AG09319 (cell line): Measurements from ENCODE around the gene OBI1.

Experiments
- DNase-seq: peaks from one replicate; pipeline ENCODE4 v3.0.0-alpha.2; 2010; ENCODE audit warnings: low read depth; ENCODE audit errors: extremely low read depth
- TF ChIP-seq, protein P1 (sequence below): IDR thresholded peaks from 2 replicates; pipeline ENCODE4 v1.5.1; 2011; ENCODE audit warnings: low read depth, mild to moderate bottlenecking, inconsistent platforms, low read length, moderate library complexity

Gene OBI1

GRCh38 chr13:78593129-78593528 is 65.8 kb downstream of the OBI1 start:
- DNase-seq = no peak
- TF ChIP-seq, protein P1, sequence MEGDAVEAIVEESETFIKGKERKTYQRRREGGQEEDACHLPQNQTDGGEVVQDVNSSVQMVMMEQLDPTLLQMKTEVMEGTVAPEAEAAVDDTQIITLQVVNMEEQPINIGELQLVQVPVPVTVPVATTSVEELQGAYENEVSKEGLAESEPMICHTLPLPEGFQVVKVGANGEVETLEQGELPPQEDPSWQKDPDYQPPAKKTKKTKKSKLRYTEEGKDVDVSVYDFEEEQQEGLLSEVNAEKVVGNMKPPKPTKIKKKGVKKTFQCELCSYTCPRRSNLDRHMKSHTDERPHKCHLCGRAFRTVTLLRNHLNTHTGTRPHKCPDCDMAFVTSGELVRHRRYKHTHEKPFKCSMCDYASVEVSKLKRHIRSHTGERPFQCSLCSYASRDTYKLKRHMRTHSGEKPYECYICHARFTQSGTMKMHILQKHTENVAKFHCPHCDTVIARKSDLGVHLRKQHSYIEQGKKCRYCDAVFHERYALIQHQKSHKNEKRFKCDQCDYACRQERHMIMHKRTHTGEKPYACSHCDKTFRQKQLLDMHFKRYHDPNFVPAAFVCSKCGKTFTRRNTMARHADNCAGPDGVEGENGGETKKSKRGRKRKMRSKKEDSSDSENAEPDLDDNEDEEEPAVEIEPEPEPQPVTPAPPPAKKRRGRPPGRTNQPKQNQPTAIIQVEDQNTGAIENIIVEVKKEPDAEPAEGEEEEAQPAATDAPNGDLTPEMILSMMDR = no peak

DNA sequence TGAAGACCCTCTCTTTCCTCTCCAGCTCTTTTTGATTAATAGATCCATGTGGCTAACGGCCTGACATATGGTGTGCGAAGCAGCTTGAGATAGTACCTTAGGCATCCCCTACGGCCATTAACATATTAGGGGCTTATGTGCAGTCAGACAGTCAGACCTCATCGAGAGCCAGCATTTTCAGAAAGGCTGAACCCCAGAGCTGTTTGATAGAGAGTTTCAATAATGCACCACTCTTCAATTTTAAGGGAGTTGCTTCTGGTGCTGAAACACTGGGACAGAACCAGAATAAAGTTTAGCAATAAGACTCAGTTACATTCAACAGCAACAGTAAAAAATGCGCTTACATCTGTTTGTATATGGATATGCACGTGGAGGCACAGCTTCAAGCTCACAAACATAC is 66.4 kb downstream of the OBI1 start:
- DNase-seq = no peak
- TF ChIP-seq, protein P1 = no peak

DNA sequence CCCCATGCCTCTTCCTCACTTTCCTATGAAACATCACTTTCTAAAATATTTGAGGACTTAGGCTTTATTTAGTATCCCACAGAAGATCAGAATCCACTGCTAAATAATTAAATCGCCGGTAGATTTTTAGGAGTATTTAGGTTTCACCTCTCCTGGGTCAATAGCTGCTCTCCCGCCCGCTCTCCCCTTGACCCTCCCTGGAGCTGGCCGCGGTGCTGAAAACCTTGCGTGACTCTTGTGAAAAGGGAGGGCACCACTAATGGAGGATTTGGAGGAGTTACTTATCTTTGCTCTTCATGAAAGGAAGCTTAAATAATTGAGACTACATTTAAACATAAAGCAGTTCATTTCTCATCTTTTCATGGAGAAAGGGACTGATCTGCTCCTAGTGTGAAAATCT is 69.7 kb downstream of the OBI1 start:
- TF ChIP-seq, protein P1 = no peak
- DNase-seq = no peak

DNA sequence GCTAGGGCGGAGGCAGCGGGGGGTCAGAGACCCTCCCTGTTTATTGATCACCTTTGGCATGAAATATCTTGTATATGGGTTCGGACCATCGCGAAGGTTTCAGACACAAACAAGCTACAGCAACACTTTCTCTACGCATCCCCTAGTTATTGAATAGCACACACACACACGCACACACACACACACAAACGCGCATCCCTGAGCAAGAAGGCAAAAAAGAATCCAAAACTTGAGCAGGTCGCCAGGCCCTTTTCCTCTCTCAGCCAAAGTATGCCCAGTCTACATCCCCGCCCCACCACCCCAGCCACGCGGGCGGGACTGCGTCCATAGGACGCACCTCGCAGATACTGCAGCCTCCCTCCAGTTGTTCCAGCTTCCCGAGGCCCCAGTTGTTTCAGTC is 71.6 kb downstream of the OBI1 start:
- DNase-seq = no peak
- TF ChIP-seq, protein P1 = no peak

DNA sequence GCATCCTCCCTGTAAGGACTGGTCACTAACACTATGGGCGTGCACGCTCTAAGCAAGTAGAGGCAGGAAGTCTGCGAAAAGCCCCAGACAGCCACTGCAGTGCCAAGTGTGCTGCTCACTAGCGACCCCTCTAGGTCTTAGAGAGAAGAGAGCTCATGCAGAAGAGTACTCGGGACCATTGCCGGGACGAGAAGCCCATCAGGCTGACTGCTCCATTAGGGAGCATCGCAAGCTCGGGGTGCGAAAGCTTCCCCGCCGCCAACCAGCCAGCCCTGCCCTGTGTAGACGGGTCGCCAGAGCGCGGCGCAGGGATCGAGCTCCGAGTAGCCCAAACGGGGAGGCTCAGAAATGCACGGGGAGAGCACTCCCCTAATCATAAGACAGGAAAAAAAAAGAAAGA is 72.2 kb downstream of the OBI1 start:
- no peak for DNase-seq
- TF ChIP-seq, protein P1 = no peak; the same call in none of the 2 replicates

DNA sequence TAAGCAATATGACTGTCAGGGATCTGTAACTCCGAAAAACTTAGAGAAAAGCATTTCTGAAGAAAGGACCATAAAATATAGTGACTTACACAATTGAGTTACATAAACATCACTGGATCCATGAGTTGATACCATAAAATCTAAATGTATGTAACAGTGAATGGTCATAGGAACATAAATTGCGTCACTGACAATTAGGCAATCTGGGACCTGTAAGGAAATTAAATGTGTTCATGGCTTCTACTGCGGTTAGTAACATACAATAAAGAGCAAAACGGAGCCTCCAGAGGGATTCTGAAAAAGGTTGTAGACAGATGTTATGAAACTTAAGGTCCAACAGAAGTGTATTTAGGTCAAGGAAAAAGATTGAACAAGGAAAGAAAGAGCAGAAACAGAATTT is 82.7 kb downstream of the OBI1 start:
- DNase-seq = no peak
- TF ChIP-seq, protein P1 = no peak

DNA sequence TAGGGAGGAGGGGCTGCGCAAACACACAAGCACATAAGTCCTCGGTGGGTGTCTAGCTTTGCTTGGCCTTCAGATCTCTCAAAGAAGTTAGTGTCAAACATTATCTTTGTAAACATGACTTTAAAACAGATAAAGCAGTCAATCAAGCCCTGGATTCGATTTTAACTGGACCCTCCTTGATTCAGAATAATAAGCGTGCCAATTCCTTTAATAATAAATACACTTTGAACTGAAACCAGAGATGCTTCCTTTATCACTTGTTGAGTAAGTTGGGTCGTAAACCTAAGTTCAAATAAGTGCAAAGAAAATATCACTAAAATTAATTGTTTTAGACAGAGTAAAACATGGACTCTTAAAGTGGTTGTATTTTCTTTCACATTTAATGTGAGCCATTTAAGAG is 86.5 kb downstream of the OBI1 start:
- TF ChIP-seq, protein P1 = no peak
- no peak for DNase-seq
